HG03439 (cell line): ENCODE measurements around the gene SLC29A1.
A peak's percentile ranks its signal among the peaks of the same experiment; 100 is the strongest.

Source experiments
- ATAC-seq: cut with Tn5 transposase; IDR thresholded peaks from one replicate; pipeline ENCODE4 v1.9.1; 2021; ENCODE audit warnings: mild to moderate bottlenecking, moderate library complexity; ENCODE audit not compliant: unreplicated experiment

Gene SLC29A1

DNA sequence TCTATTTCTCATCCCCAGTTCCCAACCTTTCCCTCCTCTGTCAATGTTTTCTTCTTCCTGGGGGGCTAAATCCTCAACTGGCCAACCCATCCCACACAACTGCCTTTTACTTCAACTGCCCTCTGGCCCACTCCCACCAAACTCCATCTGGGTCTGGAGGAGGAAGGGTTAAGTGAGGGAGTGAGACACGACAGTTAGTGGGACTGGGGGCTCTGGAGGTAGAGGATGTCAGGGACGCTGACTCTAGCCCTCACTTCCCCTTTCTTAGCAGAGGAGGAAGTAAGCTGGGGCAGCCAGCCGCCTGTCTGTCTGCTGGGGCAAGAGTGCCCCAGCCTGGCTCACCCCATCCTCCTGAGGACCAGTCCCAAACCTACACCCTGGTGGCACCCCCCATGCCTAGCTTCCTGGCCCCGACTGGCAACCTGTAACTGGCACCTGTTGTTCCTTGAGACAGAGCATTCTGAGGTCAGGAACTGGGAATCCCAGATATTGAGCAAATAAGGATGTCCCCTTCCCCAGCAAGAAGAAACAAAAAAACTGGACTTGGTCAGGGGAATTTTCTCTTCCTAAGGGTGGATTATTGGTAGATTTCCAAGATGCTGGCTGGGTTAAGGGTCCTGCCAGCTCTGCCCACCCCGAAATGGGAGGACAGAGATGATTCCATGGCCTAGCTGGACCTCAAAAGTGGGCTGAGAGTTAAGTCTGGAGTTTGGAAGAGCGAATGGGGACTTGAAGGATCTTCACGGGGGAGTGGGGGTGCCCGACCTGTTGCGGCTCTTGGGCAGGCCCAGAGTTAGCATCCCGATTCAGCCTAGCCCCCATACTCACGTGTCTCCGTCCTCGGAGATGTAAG is 41.0 kb downstream of the SLC29A1 start:
- ATAC-seq = no peak

DNA sequence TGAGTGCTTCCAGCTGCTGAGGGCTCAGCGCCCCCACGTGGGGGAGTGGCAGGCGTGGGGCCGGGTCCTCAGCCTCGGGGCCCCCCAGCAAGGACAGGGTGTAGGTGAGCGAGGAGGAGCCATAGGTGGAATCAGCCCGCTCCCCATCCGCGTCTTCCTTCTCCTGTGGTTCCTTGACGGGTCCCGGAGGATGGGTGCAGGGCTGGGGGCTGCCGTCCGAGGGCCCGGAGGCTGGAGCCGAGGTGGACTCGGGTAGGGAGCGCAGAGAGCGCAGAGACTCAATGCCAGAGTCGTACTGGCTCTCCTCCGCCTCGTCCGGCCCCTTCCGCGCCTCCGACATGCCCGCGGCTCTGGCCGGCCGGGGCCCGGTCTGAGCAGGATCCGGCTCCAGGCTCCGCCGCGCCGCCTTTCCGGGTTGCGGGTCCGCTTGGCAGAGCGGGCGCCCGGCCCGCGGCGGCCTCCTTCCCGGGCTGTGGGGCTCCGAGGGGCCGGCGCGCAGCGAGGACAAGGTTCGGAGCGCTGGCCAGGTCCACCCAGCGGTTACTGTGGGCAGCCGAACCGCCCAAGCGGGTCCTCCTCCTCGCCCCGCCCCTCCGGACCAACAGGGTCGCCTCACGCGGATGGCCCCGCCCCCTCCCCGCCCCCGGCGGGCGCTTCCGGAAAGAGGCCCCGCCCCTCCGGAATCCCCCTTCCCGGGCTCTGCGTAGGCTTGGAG is 41.8 kb downstream of the SLC29A1 start, which contains the start of gene NFKBIE:
NFKBIE (minus strand) TSS at position 545 of the 715 bp plus-strand sequence; CDS start at position 340, 205 bp downstream.
- ATAC-seq = peak; percentile 37

DNA sequence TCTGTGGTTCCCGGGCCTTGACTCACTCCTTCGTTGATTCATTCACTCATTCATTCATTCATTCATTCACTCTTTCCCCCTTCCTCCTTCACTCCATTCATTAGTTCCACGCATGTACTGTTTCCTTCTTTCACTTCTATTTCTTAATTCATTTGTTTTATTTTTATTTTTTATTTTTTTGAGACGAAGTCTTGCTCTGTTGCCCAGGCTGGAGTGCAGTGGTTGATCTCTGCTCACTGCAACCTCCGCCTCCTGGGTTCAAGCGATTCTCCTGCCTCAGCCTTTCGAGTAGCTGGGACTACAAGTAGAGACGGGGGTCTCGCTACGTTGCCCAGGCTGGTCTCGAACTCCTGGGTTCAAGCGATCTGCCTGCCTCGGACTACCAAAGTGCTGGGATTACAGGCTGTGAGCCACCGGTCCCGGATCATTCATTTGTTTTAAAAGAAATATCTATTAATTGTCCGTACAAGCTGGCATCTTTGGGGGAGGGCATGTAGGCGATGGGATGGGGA is 42.4 kb downstream of the SLC29A1 start:
- ATAC-seq = no peak

DNA sequence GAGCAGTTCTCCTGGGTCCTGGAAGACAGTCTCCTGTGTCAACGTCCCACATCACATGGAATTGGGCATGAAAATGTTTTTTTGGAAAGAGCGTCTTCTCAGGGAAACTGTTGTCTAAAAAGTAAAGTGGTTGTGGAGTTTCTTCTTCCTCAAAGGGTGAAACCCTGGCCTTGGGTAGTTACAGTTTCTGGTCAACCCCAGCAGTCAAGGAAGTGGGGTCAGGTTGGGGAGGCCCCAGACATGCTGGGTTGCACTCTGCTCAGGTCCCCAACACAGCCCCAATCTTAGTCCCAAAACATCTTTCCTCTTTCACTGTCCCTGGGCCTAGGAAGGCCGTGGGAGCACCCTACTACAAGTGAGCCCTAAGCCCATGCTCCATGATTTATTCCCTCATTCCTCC is 43.0 kb downstream of the SLC29A1 start:
- no peak for ATAC-seq

DNA sequence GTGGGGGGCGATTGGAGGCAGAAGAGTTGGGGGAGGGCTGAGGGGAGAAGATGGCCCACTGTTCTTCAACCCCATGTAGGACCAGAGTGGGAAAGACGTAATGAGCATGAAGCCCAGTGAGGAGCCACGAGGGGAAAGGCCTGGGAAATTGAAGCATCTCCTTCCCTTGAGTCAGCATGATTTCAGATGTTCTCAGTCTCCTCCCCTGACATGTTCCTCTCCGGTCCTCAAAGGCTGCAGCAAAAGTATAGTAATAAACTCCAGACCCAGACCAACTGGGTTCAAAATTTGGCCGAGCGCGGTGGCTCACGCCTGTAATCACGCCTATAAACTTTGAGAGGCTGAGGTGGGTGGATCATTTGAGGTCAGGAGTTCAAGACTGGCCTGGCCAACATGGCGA is 43.9 kb downstream of the SLC29A1 start:
- no peak for ATAC-seq

DNA sequence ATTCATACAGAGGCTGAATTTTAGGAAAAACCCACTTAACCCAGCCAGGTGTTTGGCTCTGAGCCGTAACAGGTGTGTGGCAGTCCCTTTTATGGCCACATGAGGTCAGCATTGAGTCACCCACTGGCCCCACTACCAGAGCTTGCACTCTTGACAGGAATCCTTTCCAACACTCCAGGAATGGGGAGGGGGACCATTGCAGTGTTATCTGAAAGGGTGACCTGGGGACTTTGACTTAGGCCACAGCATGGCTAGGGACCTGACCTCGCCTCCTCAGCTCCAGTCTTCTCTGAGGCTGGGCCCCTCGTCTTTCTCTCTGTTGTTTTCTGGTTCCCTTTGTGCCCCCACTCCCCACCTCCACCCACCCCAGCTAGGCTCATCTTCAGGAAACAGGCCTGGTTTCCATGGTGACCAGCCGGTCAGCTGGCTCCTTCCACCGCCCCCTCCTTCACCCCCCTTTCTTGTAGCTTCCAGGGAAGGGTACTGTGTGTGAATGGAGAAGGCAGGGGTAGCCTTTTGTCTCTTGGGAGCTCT is 44.8 kb downstream of the SLC29A1 start:
- ATAC-seq = no peak

DNA sequence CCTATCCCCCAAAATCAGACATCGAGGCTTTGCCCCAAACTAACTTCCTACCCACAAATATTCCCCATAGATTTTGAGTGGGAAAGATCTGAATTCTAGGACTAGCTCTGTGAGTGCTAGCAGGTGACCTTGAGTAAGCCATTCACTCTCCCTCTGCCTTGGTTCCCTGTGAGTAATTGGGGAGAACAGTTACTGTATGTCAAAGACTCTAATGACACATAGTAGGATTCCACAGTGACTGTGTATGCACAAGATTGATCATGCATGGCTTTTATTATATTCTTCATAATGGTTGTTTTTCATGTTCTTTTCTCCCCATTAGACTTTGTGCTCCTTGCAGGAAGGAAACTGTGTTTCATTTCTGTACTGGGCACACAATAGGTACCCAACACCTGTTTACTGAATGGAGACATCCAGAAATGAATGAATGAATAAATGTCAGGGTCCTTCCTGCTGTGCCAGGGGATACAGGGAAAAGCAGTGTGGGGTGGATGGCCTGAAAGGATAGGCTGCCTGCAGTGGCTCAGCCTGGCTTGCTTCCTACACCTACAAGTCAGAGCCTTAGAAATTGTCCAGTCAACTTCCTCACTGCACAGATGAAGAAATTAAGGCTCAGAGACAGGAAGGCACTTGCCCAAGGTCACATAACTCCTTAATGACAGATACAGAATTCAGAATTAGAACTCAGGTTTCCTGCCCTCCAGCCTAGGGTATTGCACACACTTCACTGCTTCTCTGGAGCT is 46.0 kb downstream of the SLC29A1 start:
- ATAC-seq = no peak

DNA sequence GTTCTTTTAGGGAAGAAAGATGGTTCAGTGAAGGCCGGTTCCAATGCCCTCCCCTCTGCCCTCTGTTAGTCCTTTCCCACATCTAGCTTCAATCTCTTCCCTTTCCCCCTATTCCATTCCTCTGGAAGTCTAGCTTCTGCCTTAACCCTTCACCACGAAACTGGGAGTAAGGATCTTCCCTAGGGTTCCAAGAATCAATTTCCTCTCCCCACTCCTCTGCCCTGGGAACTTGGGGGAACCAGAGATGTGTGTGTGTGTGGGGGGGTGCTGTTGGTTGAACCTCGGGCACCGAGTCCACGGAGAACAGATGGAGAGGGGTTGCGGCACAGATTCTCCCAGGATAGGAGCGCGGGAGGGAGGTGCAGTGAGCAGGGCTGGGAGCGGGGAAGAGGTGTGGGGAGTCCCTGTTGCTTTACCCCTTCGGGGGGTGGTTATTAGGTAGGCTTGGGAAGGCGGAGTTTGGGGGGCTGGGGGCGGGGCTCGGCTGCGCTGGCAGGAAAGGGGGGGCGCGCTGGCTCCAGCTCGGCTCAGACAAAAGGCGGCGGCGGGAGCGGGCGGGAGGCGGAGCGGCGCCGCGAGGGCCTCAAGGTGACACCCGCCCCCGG is 46.6 kb downstream of the SLC29A1 start, which contains the start of gene TMEM151B:
TMEM151B (plus strand) TSS at position 530 of the 605 bp plus-strand sequence. CDS start 293 bp downstream, outside the sequence.
- ATAC-seq = no peak

DNA sequence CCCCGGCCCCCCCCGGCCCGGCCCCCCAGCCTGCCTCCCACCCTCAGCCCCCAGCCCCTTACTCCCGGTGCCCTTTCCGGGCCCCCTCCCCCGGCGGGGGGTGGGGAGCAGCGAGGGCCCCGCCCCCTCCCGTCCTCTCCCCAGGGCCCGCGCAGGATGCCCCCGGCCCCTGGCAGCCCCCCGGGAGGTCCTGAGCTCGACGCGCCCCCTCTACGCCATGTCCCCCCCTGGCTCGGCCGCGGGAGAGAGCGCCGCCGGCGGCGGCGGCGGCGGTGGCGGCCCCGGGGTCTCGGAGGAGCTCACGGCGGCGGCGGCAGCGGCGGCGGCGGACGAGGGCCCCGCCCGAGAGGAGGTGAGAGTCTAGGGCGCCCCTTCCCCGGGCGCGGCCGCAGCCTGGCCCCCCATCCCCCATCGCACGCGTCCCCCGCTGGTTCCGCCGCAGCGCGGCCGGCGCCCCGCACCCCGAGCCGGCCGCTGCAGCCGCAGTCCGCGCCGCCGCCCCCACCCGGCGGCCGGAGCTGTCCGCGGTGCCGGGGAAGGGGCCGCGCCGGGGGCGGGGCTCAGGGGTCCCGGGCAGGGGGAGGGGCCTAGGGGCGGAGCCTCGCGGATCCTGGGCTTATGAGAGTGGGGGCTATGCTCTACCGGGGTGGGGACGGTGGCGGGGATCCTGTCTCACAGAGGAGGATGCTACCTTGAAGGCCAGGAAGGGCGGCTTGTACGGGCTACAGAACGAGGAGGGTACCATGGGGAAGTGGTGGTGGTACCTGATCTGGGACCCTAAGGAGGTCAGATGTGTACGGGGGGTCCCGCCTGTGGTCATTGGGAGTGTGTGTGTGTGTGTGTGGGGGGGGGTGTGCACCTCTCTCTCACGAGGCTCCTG is 47.4 kb downstream of the SLC29A1 start:
- no peak for ATAC-seq

DNA sequence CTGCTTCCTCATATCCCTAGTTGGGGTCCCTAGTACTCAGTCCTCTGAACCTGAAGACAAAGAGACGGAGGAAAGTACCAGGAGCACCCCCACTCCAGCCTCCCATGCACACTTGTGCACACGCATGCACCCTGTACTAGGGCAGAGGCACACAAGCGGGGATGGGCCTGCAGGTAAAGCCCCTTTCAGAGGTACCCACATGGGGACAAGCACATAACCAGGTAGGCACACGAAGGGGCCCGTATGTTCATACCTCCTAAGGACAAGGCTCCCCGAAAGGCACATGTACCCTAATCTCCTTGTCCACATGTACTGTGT is 48.0 kb downstream of the SLC29A1 start:
- no peak for ATAC-seq

DNA sequence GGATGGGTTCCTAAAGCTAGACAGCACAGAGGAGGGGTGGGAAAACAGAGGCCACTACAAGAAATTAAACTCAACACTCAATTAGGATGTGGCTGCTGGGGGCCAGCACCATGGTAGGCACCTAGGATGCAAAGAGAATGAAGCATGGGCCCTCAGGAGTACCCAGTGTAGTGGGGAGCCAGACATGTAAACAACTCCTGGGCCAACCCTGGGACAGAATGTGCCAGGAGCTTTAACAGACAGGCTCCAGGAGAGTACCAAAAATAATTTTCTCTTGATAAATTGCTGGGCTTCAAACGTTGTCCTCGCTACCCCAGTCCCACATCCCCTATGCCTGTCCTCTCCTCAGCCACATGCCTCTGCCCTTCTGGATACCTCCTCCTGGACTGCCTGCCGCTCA is 48.5 kb downstream of the SLC29A1 start:
- no peak for ATAC-seq

DNA sequence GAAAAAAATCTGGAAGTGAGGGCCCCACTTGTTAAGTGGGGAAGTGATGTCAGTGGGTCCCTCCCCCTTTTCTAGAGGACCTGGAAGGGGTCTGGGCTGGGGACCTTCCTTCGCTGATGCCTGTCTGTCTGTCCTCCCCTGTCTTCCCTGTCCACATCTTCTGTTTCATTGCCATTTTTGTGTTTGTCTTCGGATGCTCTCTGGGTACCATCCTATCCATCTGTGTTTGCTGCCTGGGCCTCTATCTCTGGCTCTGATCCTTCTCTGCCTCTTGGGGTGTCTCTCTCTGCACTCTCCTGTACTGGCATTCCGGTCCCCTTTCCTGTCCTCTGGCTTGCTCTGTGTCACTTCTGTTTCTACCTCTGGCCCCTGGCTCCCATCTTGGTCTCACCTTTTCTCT is 49.1 kb downstream of the SLC29A1 start:
- ATAC-seq = no peak

DNA sequence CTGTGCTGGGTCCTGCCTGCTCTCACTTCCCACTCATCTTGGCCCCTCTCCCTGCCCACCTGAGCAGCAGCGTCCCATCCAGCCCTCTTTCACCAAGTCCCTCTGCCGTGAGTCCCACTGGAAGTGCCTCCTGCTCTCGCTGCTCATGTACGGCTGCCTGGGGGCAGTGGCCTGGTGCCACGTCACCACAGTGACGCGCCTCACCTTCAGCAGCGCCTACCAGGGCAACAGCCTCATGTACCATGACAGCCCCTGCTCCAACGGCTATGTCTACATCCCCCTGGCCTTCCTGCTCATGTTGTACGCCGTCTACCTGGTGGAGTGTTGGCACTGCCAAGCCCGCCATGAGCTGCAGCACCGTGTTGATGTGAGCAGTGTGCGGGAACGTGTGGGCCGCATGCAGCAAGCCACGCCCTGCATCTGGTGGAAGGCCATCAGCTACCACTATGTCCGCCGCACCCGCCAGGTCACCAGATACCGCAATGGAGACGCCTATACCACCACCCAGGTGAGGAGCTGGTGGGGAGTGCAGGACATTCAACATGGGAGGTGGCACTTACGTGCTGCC is 49.7 kb downstream of the SLC29A1 start:
- no peak for ATAC-seq

DNA sequence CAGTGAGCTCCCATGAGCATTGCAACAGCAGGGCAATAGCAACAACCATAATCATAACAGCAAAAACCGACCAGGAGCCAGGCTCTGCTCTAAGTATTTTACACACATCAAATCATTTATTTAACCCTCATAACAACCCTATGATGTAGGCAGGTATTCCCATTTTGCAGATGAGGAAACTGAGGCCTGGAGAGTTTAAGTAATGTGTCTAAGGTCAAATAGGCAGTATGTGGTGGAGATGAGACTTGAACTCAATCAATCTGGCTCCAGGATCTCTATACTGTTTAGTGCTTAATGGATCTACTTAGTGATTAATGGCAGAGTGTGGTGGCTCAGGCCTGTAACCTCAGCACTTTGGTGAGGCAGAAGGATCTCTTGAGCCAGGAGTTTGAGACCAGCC is 50.2 kb downstream of the SLC29A1 start:
- ATAC-seq = no peak

DNA sequence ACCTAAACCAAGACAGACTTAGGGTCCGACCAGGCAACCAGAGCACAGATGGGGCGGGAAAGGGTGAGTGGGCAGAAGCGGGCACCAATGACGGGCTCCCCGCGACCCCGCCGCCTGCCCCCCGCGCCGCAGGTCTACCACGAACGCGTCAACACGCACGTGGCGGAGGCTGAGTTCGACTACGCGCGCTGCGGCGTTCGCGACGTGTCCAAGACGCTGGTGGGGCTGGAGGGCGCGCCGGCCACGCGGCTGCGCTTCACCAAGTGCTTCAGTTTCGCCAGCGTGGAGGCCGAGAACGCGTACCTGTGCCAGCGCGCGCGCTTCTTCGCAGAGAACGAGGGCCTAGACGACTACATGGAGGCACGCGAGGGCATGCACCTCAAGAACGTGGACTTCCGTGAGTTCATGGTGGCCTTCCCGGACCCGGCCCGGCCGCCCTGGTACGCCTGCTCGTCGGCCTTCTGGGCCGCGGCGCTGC is 51.9 kb downstream of the SLC29A1 start:
- no peak for ATAC-seq

DNA sequence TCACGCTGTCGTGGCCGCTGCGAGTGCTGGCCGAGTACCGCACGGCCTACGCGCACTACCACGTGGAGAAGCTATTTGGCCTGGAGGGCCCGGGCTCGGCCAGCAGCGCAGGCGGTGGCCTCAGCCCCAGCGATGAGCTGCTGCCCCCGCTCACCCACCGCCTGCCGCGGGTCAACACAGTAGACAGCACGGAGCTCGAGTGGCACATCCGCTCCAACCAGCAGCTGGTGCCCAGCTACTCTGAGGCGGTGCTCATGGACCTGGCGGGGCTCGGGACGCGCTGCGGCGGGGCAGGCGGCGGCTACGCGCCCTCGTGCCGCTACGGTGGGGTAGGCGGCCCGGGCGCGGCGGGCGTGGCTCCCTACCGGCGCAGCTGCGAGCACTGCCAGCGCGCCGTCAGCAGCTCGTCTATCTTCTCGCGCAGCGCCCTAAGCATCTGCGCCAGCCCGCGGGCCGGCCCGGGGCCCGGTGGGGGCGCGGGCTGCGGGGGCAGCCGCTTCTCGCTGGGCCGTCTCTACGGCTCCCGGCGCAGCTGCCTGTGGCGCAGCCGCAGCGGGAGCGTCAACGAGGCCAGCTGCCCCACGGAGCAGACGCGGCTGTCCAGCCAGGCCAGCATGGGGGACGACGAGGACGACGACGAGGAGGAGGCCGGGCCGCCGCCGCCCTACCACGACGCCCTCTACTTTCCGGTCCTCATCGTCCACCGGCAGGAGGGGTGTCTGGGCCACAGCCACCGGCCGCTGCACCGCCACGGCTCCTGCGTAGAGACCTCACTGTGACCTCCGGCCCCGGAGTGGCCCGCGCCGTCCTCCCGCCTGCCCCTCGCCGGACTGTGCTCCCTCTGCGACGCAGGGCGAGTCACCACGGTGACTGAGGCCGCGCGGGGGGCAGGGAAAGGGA is 52.6 kb downstream of the SLC29A1 start:
- ATAC-seq = no peak

DNA sequence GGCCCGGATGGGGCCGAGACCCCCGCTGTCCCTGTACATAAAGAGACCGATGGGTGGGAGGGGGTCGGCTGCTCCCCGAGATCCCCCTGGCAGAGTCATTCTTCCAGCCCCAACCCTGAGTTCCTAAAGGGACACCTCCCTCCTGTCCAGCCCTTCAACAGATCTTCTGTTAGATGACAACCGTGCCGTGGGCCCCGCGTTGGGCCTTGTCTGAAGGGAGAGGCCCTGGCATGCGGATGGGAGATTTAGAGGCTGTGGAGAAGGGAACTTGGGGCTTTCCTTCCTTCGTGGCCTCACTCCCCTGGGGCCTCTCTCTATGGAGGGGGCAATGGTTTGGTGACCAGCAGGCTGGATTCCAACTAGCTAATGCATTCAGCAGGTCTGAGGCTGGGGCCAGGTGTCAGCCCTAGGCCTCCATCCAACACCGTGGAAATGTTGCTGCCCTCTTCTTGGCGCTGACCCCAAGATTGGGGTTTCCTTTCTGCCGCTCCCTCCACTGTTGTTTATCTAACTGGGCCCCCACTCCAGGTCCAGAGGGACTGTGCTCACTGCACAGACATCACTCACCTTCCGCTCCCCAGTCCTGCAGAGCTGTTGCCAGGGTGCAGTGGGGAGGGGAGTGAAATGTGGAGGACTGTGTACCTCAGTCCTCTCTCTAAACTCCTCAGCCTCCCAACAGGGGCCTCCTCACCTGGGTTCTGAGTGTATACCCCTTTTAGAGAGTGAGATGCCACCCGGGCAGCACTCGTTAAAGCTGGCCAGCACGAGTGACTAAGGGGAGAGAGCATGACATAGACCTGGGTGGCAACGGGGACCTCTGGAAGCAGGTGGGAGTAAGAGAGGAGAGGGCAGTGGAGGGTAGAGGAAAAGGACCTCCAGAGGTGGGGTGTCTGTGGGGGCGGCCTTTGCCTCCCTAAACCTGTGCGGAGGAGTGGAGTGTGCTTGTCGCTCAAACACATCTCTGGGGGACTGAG is 53.6 kb downstream of the SLC29A1 start:
- no peak for ATAC-seq
